Measurements from ENCODE around the gene CD99. TPM values are rescaled to one million over a fixed set of nuclear protein-coding genes. Genes with fewer than 3 reads are reported as not detected.
A peak's percentile ranks its signal among the peaks of the same experiment; 100 is the strongest.

Gene CD99
- polyA plus RNA-seq, 3 donors, result 159 to 217 (median 184) TPM

DNA sequence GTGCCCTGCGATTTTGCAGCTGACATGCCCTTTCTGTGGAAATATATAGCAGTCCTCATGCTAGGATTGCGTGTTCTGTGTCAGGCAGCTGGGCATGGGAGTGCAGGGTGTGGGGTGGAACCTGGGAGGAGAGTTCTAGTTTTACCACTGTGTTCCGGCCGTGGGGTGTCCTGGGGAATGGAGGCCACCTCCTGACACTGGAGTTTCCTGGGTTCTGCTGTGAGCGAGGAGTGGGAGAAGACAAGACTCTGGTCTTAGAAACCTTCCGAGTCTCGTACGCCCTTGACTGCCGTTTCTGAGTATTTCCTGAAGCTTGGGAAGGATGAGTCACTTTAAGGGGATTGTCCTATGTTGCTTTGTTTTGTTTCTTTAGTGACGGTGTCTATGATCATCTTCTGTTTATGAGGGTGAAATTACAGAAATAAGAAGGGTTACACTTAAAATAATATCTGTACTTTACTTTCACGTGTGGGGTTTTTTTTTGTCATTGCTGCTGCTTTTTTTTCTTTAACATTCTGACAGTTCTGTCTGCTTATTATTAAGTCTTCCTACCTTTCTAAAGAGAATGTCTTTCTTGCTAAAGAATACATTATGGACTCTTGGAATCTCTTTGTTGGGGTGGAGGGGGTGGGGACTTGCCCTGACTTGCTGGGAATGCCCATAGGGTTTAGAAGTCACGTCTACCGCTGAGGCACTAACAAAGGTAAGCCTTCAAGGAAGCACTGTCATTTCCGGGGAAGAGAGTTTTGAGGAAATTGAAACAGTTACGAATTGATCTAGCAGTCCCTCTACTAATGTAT lies 19.1 kb downstream of the CD99 start:
- H3K4me1 ChIP-seq (ENCODE audit: control insufficient read depth in 1 of 2, insufficient read depth in 2 of 2, low read length in 2 of 2), result peaks cover 49 to 50% of the 10 kb centered on the region in 2 donors
- TF ChIP-seq, protein P1, sequence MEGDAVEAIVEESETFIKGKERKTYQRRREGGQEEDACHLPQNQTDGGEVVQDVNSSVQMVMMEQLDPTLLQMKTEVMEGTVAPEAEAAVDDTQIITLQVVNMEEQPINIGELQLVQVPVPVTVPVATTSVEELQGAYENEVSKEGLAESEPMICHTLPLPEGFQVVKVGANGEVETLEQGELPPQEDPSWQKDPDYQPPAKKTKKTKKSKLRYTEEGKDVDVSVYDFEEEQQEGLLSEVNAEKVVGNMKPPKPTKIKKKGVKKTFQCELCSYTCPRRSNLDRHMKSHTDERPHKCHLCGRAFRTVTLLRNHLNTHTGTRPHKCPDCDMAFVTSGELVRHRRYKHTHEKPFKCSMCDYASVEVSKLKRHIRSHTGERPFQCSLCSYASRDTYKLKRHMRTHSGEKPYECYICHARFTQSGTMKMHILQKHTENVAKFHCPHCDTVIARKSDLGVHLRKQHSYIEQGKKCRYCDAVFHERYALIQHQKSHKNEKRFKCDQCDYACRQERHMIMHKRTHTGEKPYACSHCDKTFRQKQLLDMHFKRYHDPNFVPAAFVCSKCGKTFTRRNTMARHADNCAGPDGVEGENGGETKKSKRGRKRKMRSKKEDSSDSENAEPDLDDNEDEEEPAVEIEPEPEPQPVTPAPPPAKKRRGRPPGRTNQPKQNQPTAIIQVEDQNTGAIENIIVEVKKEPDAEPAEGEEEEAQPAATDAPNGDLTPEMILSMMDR (IDR thresholded peaks at IDR 0.05), result no peak
- DNase-seq, result peak; percentile 82 to 97 (median 95)
- H3K9me3 Mint-ChIP-seq, result peaks cover 0 to 2% (median 0%) of the 10 kb centered on the region in 7 donors
- peak overlapping the region; percentile 53 for H3K9ac ChIP-seq (ENCODE audit: insufficient read depth, low read length, poor library complexity, severe bottlenecking)
- peaks cover 0 to 7% (median 2%) of the 10 kb centered on the region in 3 donors for H3K27me3 Mint-ChIP-seq (ENCODE audit: low read depth in 3 of 3)
- peak overlapping the region; percentile 97 to 99 (median 99) for H3K27ac Mint-ChIP-seq
- peaks cover 51% of the 10 kb centered on the region for H3K4me1 Mint-ChIP-seq
- H3K27ac ChIP-seq (ENCODE audit: low read depth in 1 of 2, low read length in 2 of 2), result peak overlapping the region; percentile 87 to 90
- peak overlapping the region in 2 of 3 experiments; percentile 6 to 42 for H3K4me3 ChIP-seq (replicated peaks in 1 of 3; ENCODE audit: low read depth in 2 of 3, low read length in 3 of 3)
- no peaks in the 10 kb centered on the region for H3K9me3 ChIP-seq (replicated peaks in 1 of 2; ENCODE audit: control insufficient read depth in 1 of 2, insufficient read depth in 1 of 2, low read length in 2 of 2)
- intact Hi-C loops (cut with micrococcal nuclease), result loop anchor here in 1 of 2 donors (5.0 kb wide), 1 partner anchor 78 kb away; no protein-coding TSS in a partner anchor
- peaks cover 57% of the 10 kb centered on the region for H3K79me2 ChIP-seq (ENCODE audit: insufficient read depth, low read length)
- H3K4me2 ChIP-seq (replicated peaks; ENCODE audit: extremely low read depth, low read length, poor library complexity, severe bottlenecking), result peak overlapping the region; percentile 55
- H3K27me3 ChIP-seq (ENCODE audit: control insufficient read depth in 2 of 2, insufficient read depth in 2 of 2, low read length in 2 of 2), result no peaks in the 10 kb centered on the region
- 0% methylated on average over 3 of the region's 15 CpGs for WGBS (ENCODE audit: insufficient coverage)
- H3K36me3 Mint-ChIP-seq, result peaks cover 32 to 35% of the 10 kb centered on the region in 2 donors
- H3K36me3 ChIP-seq (replicated peaks in 1 of 2; ENCODE audit: control insufficient read depth in 1 of 2, insufficient read depth in 2 of 2, low read length in 2 of 2), result peaks cover 8 to 28% of the 10 kb centered on the region in 2 donors
- peak overlapping the region; percentile 78 to 83 for H3K4me3 Mint-ChIP-seq
- peaks cover 23% of the 10 kb centered on the region for H4K20me1 ChIP-seq (ENCODE audit: insufficient read depth, low read length)
- peak overlapping the region; percentile 21 for H2AFZ ChIP-seq (ENCODE audit: insufficient read depth, low read depth, low read length, poor library complexity, severe bottlenecking)

DNA sequence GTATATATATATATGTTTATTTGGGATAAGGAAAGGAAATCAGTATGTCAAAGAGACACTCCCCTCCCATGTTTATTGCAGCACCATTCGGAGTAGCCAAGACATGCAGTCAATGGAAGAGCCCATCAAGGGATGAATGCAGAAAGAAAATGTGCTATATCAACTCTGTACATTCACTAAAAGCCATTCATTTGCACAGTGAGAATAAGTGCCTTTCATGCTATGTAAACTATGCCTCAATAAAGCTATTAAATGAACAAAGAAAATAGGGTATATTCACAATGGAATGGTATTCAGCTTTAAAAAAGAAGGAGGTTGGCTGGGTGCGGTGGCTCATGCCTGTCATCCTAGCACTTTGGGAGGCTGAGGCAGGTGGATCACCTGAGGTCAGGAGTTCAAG lies 20.3 kb downstream of the CD99 start:
- Mint-ChIP-seq H3K9me3 (peaks cover 0 to 2% (median 0%) of the 10 kb centered on the region in 7 donors), H3K27me3 (ENCODE audit: low read depth in 3 of 3) (peaks cover 0 to 7% (median 2%) of the 10 kb centered on the region in 3 donors), H3K4me3 (no peak overlapping the region), H3K27ac (peak overlapping the region in 3 of 7 donors; percentile 16 to 46 (median 26)), H3K4me1 (peaks cover 47% of the 10 kb centered on the region), H3K36me3 (peaks cover 35 to 38% of the 10 kb centered on the region in 2 donors)
- peaks cover 23% of the 10 kb centered on the region for H4K20me1 ChIP-seq (ENCODE audit: insufficient read depth, low read length)
- no peak for DNase-seq
- no CpG with 5 or more reads among the region's 2 CpGs for WGBS (ENCODE audit: insufficient coverage)
- no peaks in the 10 kb centered on the region for H3K9me3 ChIP-seq (replicated peaks in 1 of 2; ENCODE audit: control insufficient read depth in 1 of 2, insufficient read depth in 1 of 2, low read length in 2 of 2)
- intact Hi-C loops (cut with micrococcal nuclease), result loop anchor here in 1 of 2 donors (5.0 kb wide), 1 partner anchor 79 kb away; no protein-coding TSS in a partner anchor
- no peak overlapping the region for H3K27ac ChIP-seq (ENCODE audit: low read depth in 1 of 2, low read length in 2 of 2)
- H3K9ac ChIP-seq (ENCODE audit: insufficient read depth, low read length, poor library complexity, severe bottlenecking), result no peak overlapping the region
- peaks cover 45 to 46% of the 10 kb centered on the region in 2 donors for H3K4me1 ChIP-seq (ENCODE audit: control insufficient read depth in 1 of 2, insufficient read depth in 2 of 2, low read length in 2 of 2)
- H3K4me3 ChIP-seq (replicated peaks in 1 of 3; ENCODE audit: low read depth in 2 of 3, low read length in 3 of 3), result no peak overlapping the region
- TF ChIP-seq, protein P1 (IDR thresholded peaks at IDR 0.05), result no peak
- H2AFZ ChIP-seq (ENCODE audit: insufficient read depth, low read depth, low read length, poor library complexity, severe bottlenecking), result no peak overlapping the region
- H3K27me3 ChIP-seq (ENCODE audit: control insufficient read depth in 2 of 2, insufficient read depth in 2 of 2, low read length in 2 of 2), result no peaks in the 10 kb centered on the region
- H3K36me3 ChIP-seq (replicated peaks in 1 of 2; ENCODE audit: control insufficient read depth in 1 of 2, insufficient read depth in 2 of 2, low read length in 2 of 2), result peaks cover 17 to 38% of the 10 kb centered on the region in 2 donors
- H3K4me2 ChIP-seq (replicated peaks; ENCODE audit: extremely low read depth, low read length, poor library complexity, severe bottlenecking), result no peak overlapping the region
- peaks cover 47% of the 10 kb centered on the region for H3K79me2 ChIP-seq (ENCODE audit: insufficient read depth, low read length)

All from CD14-positive monocyte (primary cell).